B cell (primary cell): ENCODE data around the gene RARRES2. TPM values are rescaled to one million over a fixed set of nuclear protein-coding genes. Genes with fewer than 3 reads are reported as not detected.
A peak's percentile ranks its signal among the peaks of the same experiment; 100 is the strongest.

Experiments used
- ATAC-seq: fragments of 200-7000 bp; cut with Tn5 transposase; one replicate; pipeline ENCODE4 v1.10.0; 2021; ENCODE audit warnings: low read depth, mild to moderate bottlenecking, moderate number of reproducible peaks, moderate library complexity
- CTCF ChIA-PET: fragments of 350-600 bp; sonication (Branson Sonifier 250); formaldehyde crosslinking; loops from one replicate; lab custom pipeline; 2021; ENCODE audit warnings: antibody characterized with exemption, inconsistent platforms; lab: Charles Lee
- POLR2A ChIA-PET: fragments of 350-600 bp; sonication (Branson Sonifier 250); formaldehyde crosslinking; loops from one replicate; lab custom pipeline; 2021; ENCODE audit warnings: antibody characterized with exemption; lab: Charles Lee
- DNase-seq: peaks from one replicate; pipeline ENCODE4 v3.0.0; 2013
- H2AFZ ChIP-seq: 2 replicates; pipeline ENCODE4 v1.6.1; 2012; ENCODE audit warnings: mild to moderate bottlenecking, low read depth, low read length; ENCODE audit not compliant: insufficient read depth, poor library complexity, severe bottlenecking
- H3K27ac ChIP-seq, 2 donors: 1 replicate in 1 of 2; 2 replicates in 1 of 2; pipeline ENCODE4 v1.5.1; 2012 to 2013; ENCODE audit warnings: low read length in 2 of 2, mild to moderate bottlenecking in 2 of 2, moderate library complexity in 1 of 2
- H3K27me3 ChIP-seq, 4 experiments: fragments of 200-600 bp in 1 of 4; sonication (generic) in 1 of 4; replicated peaks in 1 of 4; 1 replicate in 2 of 4; 2 replicates in 2 of 4; pipeline versions ENCODE4 v1.6.1 to v1.7.0; 2013 to 2016; ENCODE audit warnings: low read length in 3 of 4, mild to moderate bottlenecking in 2 of 4, mixed read lengths in 1 of 4, moderate library complexity in 1 of 4; ENCODE audit not compliant: insufficient read depth in 4 of 4, control insufficient read depth in 3 of 4; ENCODE audit errors: control extremely low read depth in 1 of 4
- H3K36me3 ChIP-seq, 2 experiments: replicated peaks in 1 of 2; 1 replicate in 1 of 2; 2 replicates in 1 of 2; pipeline versions ENCODE4 v1.6.1 to v1.7.1; 2013; ENCODE audit warnings: low read length in 1 of 2; ENCODE audit not compliant: insufficient read depth in 2 of 2, control insufficient read depth in 1 of 2; ENCODE audit errors: control extremely low read depth in 1 of 2, extremely low read depth in 1 of 2
- H3K4me1 ChIP-seq, 2 donors: fragments of 200-600 bp in 1 of 2; sonication (generic) in 1 of 2; 1 replicate in 1 of 2; 2 replicates in 1 of 2; pipeline versions ENCODE4 v1.5.1 to v1.6.1; 2013 to 2017; ENCODE audit warnings: low read length in 2 of 2; ENCODE audit not compliant: control insufficient read depth in 2 of 2, insufficient read depth in 2 of 2
- H3K4me2 ChIP-seq: replicated peaks from 2 replicates; pipeline ENCODE3; 2012; ENCODE audit warnings: mild to moderate bottlenecking, low read depth, low read length; ENCODE audit not compliant: poor library complexity, severe bottlenecking
- H3K4me3 ChIP-seq, 5 experiments: fragments of 200-600 bp in 1 of 5; sonication (generic) in 1 of 5; 1 replicate in 3 of 5; 2 replicates in 2 of 5; pipeline versions ENCODE4 v1.5.1 to v1.7.0; 2011 to 2016; ENCODE audit warnings: low read length in 4 of 5, mild to moderate bottlenecking in 4 of 5, low read depth in 2 of 5, control low read depth in 1 of 5, moderate library complexity in 1 of 5; ENCODE audit not compliant: insufficient read depth in 1 of 5; ENCODE audit errors: control extremely low read depth in 1 of 5, extremely low read depth in 1 of 5
- H3K79me2 ChIP-seq: fragments of 200-600 bp; sonication (generic); one replicate; pipeline ENCODE4 v1.6.0; 2016; ENCODE audit warnings: low read length; ENCODE audit not compliant: control insufficient read depth, insufficient read depth
- H3K9ac ChIP-seq: fragments of 200-600 bp; sonication (generic); 2 replicates; pipeline ENCODE4 v1.6.1; 2017; ENCODE audit warnings: mild to moderate bottlenecking, low read length, moderate library complexity
- H3K9me3 ChIP-seq, 3 donors: one replicate each; pipeline versions ENCODE4 v1.6.1 to v1.7.1; 2013; ENCODE audit warnings: low read length in 2 of 3; ENCODE audit not compliant: control insufficient read depth in 2 of 3, insufficient read depth in 1 of 3; ENCODE audit errors: control extremely low read depth in 1 of 3
- H4K20me1 ChIP-seq: 2 replicates; pipeline ENCODE4 v1.6.0; 2012; ENCODE audit warnings: mild to moderate bottlenecking, low read length; ENCODE audit not compliant: insufficient read depth, control insufficient read depth, poor library complexity, severe bottlenecking
- H3K27ac Mint-ChIP-seq: one replicate; pipeline ENCODE4 v1.8.0; 2021; ENCODE audit warnings: mixed read lengths
- H3K27me3 Mint-ChIP-seq: one replicate; pipeline ENCODE4 v1.8.0; 2021; ENCODE audit warnings: mixed read lengths
- H3K4me1 Mint-ChIP-seq: one replicate; pipeline ENCODE4 v1.8.0; 2021; ENCODE audit warnings: mixed read lengths
- H3K4me3 Mint-ChIP-seq: one replicate; pipeline ENCODE4 v1.8.0; 2021; ENCODE audit warnings: mixed read lengths
- H3K9me3 Mint-ChIP-seq: one replicate; pipeline ENCODE4 v1.8.0; 2022; ENCODE audit warnings: mixed read lengths; ENCODE audit not compliant: insufficient read depth
- CTCF ChIP-seq: fragments of 200-600 bp; IDR thresholded peaks from one replicate; pipeline ENCODE4 v1.8.0; 2022; ENCODE audit warnings: antibody characterized with exemption, mild to moderate bottlenecking
- EZH2 ChIP-seq: IDR thresholded peaks from 2 replicates; pipeline ENCODE4 v1.6.1; 2012; ENCODE audit warnings: borderline replicate concordance, low read depth, mild to moderate bottlenecking, moderate library complexity, low read length; ENCODE audit not compliant: insufficient read depth, poor library complexity, severe bottlenecking
- WGBS: methylation state at CpG from one replicate; pipeline ENCODE4 v1.1.5; 2013; ENCODE audit warnings: missing lambda C conversion rate; ENCODE audit not compliant: insufficient coverage; 5-methylcytosine and 5-hydroxymethylcytosine counted together
- intact Hi-C: fragments of 100-400 bp; cut with micrococcal nuclease; formaldehyde crosslinking; loops from one replicate; pipeline ENCODE4 v1.10.0; 2022
- polyA plus RNA-seq: library from polyadenylated mRNA; depleted of rRNA; stranded (reverse); fragments of >200 nt; gene quantifications from 2 replicates; pipeline ENCODE4 v1.2.3, GENCODE V29; 2012
- total RNA-seq, 2 donors: library from RNA; stranded (reverse); fragments of 120-200 nt in 1 of 2; gene quantifications; 1 replicate in 1 of 2; 2 replicates in 1 of 2; pipeline versions ENCODE4 v1.2.3 to v1.2.4, GENCODE V29; 2013 to 2022

The RARRES2 gene
- total and polyA plus RNA-seq, 2 donors (not counting 1 experiment from before 2014, with no cell fraction given) = not detected

- H3K4me2 ChIP-seq = no peak overlapping the region
Observed at GRCh38 chr7:150381096-150381495, 39.7 kb upstream of the RARRES2 start.

More at GRCh38 chr7:150381096-150381495, 39.7 kb upstream of the RARRES2 start:
- peaks cover 6% of the 10 kb centered on the region for H4K20me1 ChIP-seq
- CTCF ChIA-PET = interaction anchor here (1.2 to 1.8 kb wide), 3 partner anchors 23 to 25 kb away, joined by 3 to 9 read pairs (median 7); a partner anchor contains a TSS
- H3K79me2 ChIP-seq = peaks cover 28% of the 10 kb centered on the region
- H3K4me1 ChIP-seq = peaks cover 22 to 54% of the 10 kb centered on the region in 2 donors
- no peak overlapping the region for H3K4me3 ChIP-seq
- DNase-seq (no peak), ATAC-seq (no peak)
- POLR2A ChIA-PET = interaction anchor here (1.3 to 4.4 kb wide), 4 partner anchors 13 to 25 kb away, joined by 8 to 64 read pairs (median 9); partner anchors contain the start of gene REPIN1
- Mint-ChIP-seq H3K4me3 (peak overlapping the region; percentile 96), H3K9me3 (no peaks in the 10 kb centered on the region), H3K27ac (peak overlapping the region; percentile 56), H3K27me3 (no peaks in the 10 kb centered on the region), H3K4me1 (peaks cover 52% of the 10 kb centered on the region)
- H3K27me3 ChIP-seq = no peaks in the 10 kb centered on the region
- H2AFZ ChIP-seq = no peak overlapping the region
- TF ChIP-seq CTCF (no peak), EZH2 (no peak)
- H3K27ac ChIP-seq = no peak overlapping the region
- no peaks in the 10 kb centered on the region for H3K9me3 ChIP-seq
- no peak overlapping the region for H3K9ac ChIP-seq
- WGBS = 98% methylated on average over 8 of the region's 9 CpGs
- no peaks in the 10 kb centered on the region for H3K36me3 ChIP-seq
- intact Hi-C loops = no loop called here
